Esophagus muscularis mucosa (tissue), 4 donors: ENCODE results near the gene PTPRN2.

ENCODE experiments used
- EP300 ChIP-seq: sonication (generic); formaldehyde crosslinking; IDR thresholded peaks from one replicate; pipeline ENCODE4 v1.6.1; 2017; ENCODE audit warnings: antibody characterized with exemption
- POLR2A ChIP-seq: fragments of 450-650 bp; IDR thresholded peaks from one replicate; pipeline ENCODE4 v1.6.1; 2017; ENCODE audit warnings: antibody characterized with exemption, moderate library complexity, mild to moderate bottlenecking, low read depth
- POLR2AphosphoS5 ChIP-seq, 2 donors: sonication (generic); formaldehyde crosslinking; IDR thresholded peaks; one replicate each; pipeline ENCODE4 v1.6.1; 2017; ENCODE audit warnings: antibody characterized with exemption in 2 of 2
- TF ChIP-seq, protein P1 (sequence below), 3 experiments: fragments of 200-600 bp in 2 of 3; fragments of 450-650 bp in 1 of 3; sonication (generic) in 2 of 3; IDR thresholded peaks; one replicate each; pipeline ENCODE4 v1.5.1; 2017 to 2019; ENCODE audit warnings: antibody characterized with exemption in 3 of 3, mild to moderate bottlenecking in 2 of 3, moderate library complexity in 1 of 3

DNA sequence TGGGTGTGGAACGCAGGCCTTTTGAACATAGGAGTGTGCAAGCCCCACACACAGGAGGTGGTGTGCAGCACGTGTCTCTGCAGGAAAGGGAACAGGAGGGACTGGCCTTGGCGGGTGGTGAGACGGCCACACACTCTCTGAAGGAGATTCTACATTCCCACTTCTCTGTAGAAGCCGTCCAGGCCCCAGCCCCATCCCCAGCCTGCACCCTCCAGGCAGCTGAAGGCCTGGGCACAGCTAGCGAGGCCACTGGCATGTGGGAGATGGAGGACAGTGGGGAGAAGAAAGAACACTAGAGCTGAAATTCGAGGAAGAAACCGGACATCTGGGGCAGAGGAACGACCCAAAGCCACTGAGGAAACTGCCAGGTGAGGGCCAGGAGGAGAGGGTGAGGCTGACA is 743.5 kb downstream of the PTPRN2 start:
- TF ChIP-seq, protein P1, sequence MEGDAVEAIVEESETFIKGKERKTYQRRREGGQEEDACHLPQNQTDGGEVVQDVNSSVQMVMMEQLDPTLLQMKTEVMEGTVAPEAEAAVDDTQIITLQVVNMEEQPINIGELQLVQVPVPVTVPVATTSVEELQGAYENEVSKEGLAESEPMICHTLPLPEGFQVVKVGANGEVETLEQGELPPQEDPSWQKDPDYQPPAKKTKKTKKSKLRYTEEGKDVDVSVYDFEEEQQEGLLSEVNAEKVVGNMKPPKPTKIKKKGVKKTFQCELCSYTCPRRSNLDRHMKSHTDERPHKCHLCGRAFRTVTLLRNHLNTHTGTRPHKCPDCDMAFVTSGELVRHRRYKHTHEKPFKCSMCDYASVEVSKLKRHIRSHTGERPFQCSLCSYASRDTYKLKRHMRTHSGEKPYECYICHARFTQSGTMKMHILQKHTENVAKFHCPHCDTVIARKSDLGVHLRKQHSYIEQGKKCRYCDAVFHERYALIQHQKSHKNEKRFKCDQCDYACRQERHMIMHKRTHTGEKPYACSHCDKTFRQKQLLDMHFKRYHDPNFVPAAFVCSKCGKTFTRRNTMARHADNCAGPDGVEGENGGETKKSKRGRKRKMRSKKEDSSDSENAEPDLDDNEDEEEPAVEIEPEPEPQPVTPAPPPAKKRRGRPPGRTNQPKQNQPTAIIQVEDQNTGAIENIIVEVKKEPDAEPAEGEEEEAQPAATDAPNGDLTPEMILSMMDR (IDR thresholded peaks at IDR 0.05) = no peak
- no peak for TF ChIP-seq POLR2AphosphoS5 (IDR thresholded peaks at IDR 0.05)
- no peak for TF ChIP-seq EP300
- no peak for TF ChIP-seq POLR2A
